Choroid plexus epithelial cell (primary cell): ENCODE data around the gene HOXD9.

ENCODE experiments used
- DNase-seq: peaks from one replicate; pipeline ENCODE4 v3.0.0-alpha.2; 2010; ENCODE audit warnings: low read depth
- H3K4me3 ChIP-seq: 2 replicates; pipeline ENCODE4 v1.5.1; 2011; ENCODE audit warnings: low read depth, mild to moderate bottlenecking, control low read depth, low read length, moderate library complexity
- CTCF ChIP-seq: conservative IDR thresholded peaks from 2 replicates; pipeline ENCODE4 v1.5.1; 2011; ENCODE audit warnings: low read depth, mild to moderate bottlenecking, control low read depth, inconsistent platforms, low read length, moderate library complexity

Gene HOXD9

GRCh38 chr2:176164611-176165369 lies 42.3 kb downstream of the HOXD9 start:
- DNase-seq: no peak
- no peak overlapping the region for H3K4me3 ChIP-seq
- no peak for TF ChIP-seq CTCF

- TF ChIP-seq CTCF: no peak
- H3K4me3 ChIP-seq: no peak overlapping the region
- DNase-seq: no peak
Observed at GRCh38 chr2:176165370-176166050, 43.0 kb downstream of the HOXD9 start.

- DNase-seq: no peak
- H3K4me3 ChIP-seq: no peak overlapping the region
- TF ChIP-seq CTCF: no peak
Observed at GRCh38 chr2:176166272-176166671, 43.8 kb downstream of the HOXD9 start.

- DNase-seq: no peak
- no peak overlapping the region for H3K4me3 ChIP-seq
- TF ChIP-seq CTCF: no peak
Observed at GRCh38 chr2:176167398-176167797, 44.9 kb downstream of the HOXD9 start.

GRCh38 chr2:176169181-176169580 lies 46.7 kb downstream of the HOXD9 start:
- H3K4me3 ChIP-seq: no peak overlapping the region
- no peak for DNase-seq
- TF ChIP-seq CTCF: no peak

- DNase-seq: no peak
- H3K4me3 ChIP-seq: no peak overlapping the region
- no peak for TF ChIP-seq CTCF
Observed at GRCh38 chr2:176169711-176170110, 47.2 kb downstream of the HOXD9 start.
